ENCODE results near the gene WIPF3.

WIPF3 gene

GRCh38 chr7:29835718-29836117 is 29.4 kb downstream of the WIPF3 start:
- TF ChIP-seq CTCF (IDR thresholded peaks at IDR 0.05; ENCODE audit: low read depth, low read length, poor library complexity, severe bottlenecking) = no peak
- no peak for TF ChIP-seq EZH2phosphoT487 (IDR thresholded peaks at IDR 0.05; ENCODE audit: borderline replicate concordance, low read length)
- H3K9me3 ChIP-seq (ENCODE audit: control insufficient read depth, insufficient read depth, low read length) = no peaks in the 10 kb centered on the region
- H3K4me2 ChIP-seq (ENCODE audit: low read length) = no peak overlapping the region
- H3K36me3 ChIP-seq (ENCODE audit: control insufficient read depth, low read length) = no peaks in the 10 kb centered on the region
- no peaks in the 10 kb centered on the region for H3F3A ChIP-seq (ENCODE audit: control insufficient read depth, insufficient read depth)
- H4K20me1 ChIP-seq (ENCODE audit: control insufficient read depth, insufficient read depth, low read depth, low read length) = no peaks in the 10 kb centered on the region
- H3K9me2 ChIP-seq (replicated peaks; ENCODE audit: control insufficient read depth, low read length) = no peaks in the 10 kb centered on the region
- no peak overlapping the region for H3K27ac ChIP-seq (ENCODE audit: low read depth, low read length)
- H3K27me3 ChIP-seq (ENCODE audit: control insufficient read depth, low read length) = peaks cover 11% of the 10 kb centered on the region; the same call in 1 of the 2 replicates
- H3K79me2 ChIP-seq (ENCODE audit: control insufficient read depth, low read length) = no peaks in the 10 kb centered on the region
- H3K4me1 ChIP-seq (ENCODE audit: control insufficient read depth, low read length) = no peaks in the 10 kb centered on the region
- H3K4me3 ChIP-seq (ENCODE audit: low read length) = no peak overlapping the region

- no peaks in the 10 kb centered on the region for H4K20me1 ChIP-seq (ENCODE audit: control insufficient read depth, insufficient read depth, low read depth, low read length)
- no peaks in the 10 kb centered on the region for H3K36me3 ChIP-seq (ENCODE audit: control insufficient read depth, low read length)
- TF ChIP-seq EZH2phosphoT487 (IDR thresholded peaks at IDR 0.05; ENCODE audit: borderline replicate concordance, low read length) (no peak), CTCF (IDR thresholded peaks at IDR 0.05; ENCODE audit: low read depth, low read length, poor library complexity, severe bottlenecking) (no peak)
- no peaks in the 10 kb centered on the region for H3K79me2 ChIP-seq (ENCODE audit: control insufficient read depth, low read length)
- H3K4me2 ChIP-seq (ENCODE audit: low read length) = no peak overlapping the region
- no peaks in the 10 kb centered on the region for H3K4me1 ChIP-seq (ENCODE audit: control insufficient read depth, low read length)
- no peak overlapping the region for H3K4me3 ChIP-seq (ENCODE audit: low read length)
- H3K27me3 ChIP-seq (ENCODE audit: control insufficient read depth, low read length) = no peaks in the 10 kb centered on the region
- H3F3A ChIP-seq (ENCODE audit: control insufficient read depth, insufficient read depth) = no peaks in the 10 kb centered on the region
- H3K9me3 ChIP-seq (ENCODE audit: control insufficient read depth, insufficient read depth, low read length) = no peaks in the 10 kb centered on the region
- H3K9me2 ChIP-seq (replicated peaks; ENCODE audit: control insufficient read depth, low read length) = no peaks in the 10 kb centered on the region
- no peak overlapping the region for H3K27ac ChIP-seq (ENCODE audit: low read depth, low read length)
Measured at GRCh38 chr7:29839302-29839701, 33.0 kb downstream of the WIPF3 start.

GRCh38 chr7:29839921-29840320 is 33.6 kb downstream of the WIPF3 start:
- Histone ChIP-seq H3K4me2 (ENCODE audit: low read length) (no peak overlapping the region), H3K27ac (ENCODE audit: low read depth, low read length) (no peak overlapping the region), H3K4me1 (ENCODE audit: control insufficient read depth, low read length) (no peaks in the 10 kb centered on the region), H3F3A (ENCODE audit: control insufficient read depth, insufficient read depth) (no peaks in the 10 kb centered on the region), H3K4me3 (ENCODE audit: low read length) (no peak overlapping the region), H3K9me2 (replicated peaks; ENCODE audit: control insufficient read depth, low read length) (no peaks in the 10 kb centered on the region), H3K36me3 (ENCODE audit: control insufficient read depth, low read length) (no peaks in the 10 kb centered on the region), H3K27me3 (ENCODE audit: control insufficient read depth, low read length) (no peaks in the 10 kb centered on the region), H3K9me3 (ENCODE audit: control insufficient read depth, insufficient read depth, low read length) (no peaks in the 10 kb centered on the region), H3K79me2 (ENCODE audit: control insufficient read depth, low read length) (no peaks in the 10 kb centered on the region), H4K20me1 (ENCODE audit: control insufficient read depth, insufficient read depth, low read depth, low read length) (no peaks in the 10 kb centered on the region)
- TF ChIP-seq CTCF (IDR thresholded peaks at IDR 0.05; ENCODE audit: low read depth, low read length, poor library complexity, severe bottlenecking) (no peak), EZH2phosphoT487 (IDR thresholded peaks at IDR 0.05; ENCODE audit: borderline replicate concordance, low read length) (no peak)

GRCh38 chr7:29840701-29841100 is 34.4 kb downstream of the WIPF3 start:
- H3K27ac ChIP-seq (ENCODE audit: low read depth, low read length) = no peak overlapping the region
- H4K20me1 ChIP-seq (ENCODE audit: control insufficient read depth, insufficient read depth, low read depth, low read length) = no peaks in the 10 kb centered on the region
- H3K4me1 ChIP-seq (ENCODE audit: control insufficient read depth, low read length) = no peaks in the 10 kb centered on the region
- no peaks in the 10 kb centered on the region for H3K9me2 ChIP-seq (replicated peaks; ENCODE audit: control insufficient read depth, low read length)
- H3K79me2 ChIP-seq (ENCODE audit: control insufficient read depth, low read length) = no peaks in the 10 kb centered on the region
- H3F3A ChIP-seq (ENCODE audit: control insufficient read depth, insufficient read depth) = no peaks in the 10 kb centered on the region
- H3K4me2 ChIP-seq (ENCODE audit: low read length) = no peak overlapping the region
- H3K36me3 ChIP-seq (ENCODE audit: control insufficient read depth, low read length) = no peaks in the 10 kb centered on the region
- no peaks in the 10 kb centered on the region for H3K9me3 ChIP-seq (ENCODE audit: control insufficient read depth, insufficient read depth, low read length)
- 0 out of 2 replicates have a peak, but pooled peaks cover 3% of the 10 kb centered on the region for H3K27me3 ChIP-seq (ENCODE audit: control insufficient read depth, low read length)
- TF ChIP-seq EZH2phosphoT487 (IDR thresholded peaks at IDR 0.05; ENCODE audit: borderline replicate concordance, low read length) (no peak), CTCF (IDR thresholded peaks at IDR 0.05; ENCODE audit: low read depth, low read length, poor library complexity, severe bottlenecking) (no peak)
- H3K4me3 ChIP-seq (ENCODE audit: low read length) = no peak overlapping the region
